ENCODE data around the gene NAT9. TPM values are rescaled to one million over a fixed set of nuclear protein-coding genes. Genes with fewer than 3 reads are reported as not detected.

Gene NAT9
- total RNA-seq, 1 donor from 2014 or later = 37.6 TPM

DNA sequence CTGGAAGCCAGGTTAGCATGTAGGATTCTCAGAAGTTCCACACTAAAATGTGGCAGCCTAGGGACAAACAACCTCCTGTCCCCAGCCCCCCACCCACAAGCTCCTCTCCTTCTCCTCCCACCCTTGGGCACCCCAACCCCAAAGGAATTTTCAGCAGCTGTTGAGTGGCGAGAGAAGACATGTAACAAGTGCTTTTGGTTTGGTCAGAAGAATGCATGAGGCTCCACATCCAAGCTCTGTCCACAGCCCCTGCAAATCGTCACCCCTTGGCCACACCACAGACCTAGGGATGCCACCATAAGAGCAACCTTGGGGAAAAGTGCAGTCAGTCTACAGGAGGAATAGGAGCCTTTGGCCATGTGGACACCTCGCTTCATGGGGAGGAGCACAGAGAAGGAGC is 51.0 kb downstream of the NAT9 start:
- no peak for DNase-seq

GRCh38 chr17:74723891-74724290 is 52.3 kb downstream of the NAT9 start:
- no peak for DNase-seq

DNA sequence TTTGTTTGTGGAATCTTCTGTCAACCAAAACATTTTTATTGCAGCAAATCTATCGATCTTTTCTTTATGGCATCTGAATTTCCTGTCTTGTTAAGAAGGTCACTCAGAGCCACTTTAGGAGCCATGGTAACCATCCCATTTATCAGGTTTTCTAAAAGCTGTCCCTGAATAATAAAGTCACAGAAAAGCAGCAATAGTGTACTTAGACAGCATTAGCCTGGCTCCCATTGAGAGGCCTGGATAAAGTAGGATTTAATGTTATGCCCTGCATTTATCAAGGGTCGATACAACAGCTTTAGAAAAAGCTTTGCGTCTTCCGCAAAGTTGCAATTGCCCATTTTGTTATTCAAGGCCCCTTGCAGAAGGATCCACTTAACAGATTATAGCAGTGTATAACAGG is 53.4 kb downstream of the NAT9 start:
- no peak for DNase-seq

Other genes with a start within 250 kb of the NAT9 start
- not detected in 2 replicates for gene CD300LB, start 244.9 kb downstream of the NAT9 start, total RNA-seq
- gene CD300C, start 230.2 kb downstream of the NAT9 start, total RNA-seq = not detected in 2 replicates
- not detected in 2 replicates for gene CD300H, start 208.8 kb downstream of the NAT9 start, total RNA-seq
- not detected in 2 replicates for gene CD300LD, start 184.1 kb downstream of the NAT9 start, total RNA-seq
- gene CD300E, start 152.6 kb downstream of the NAT9 start, total RNA-seq = not detected in 2 replicates
- not detected in 2 replicates for gene CD300LF, start 63.4 kb downstream of the NAT9 start, total RNA-seq
- 0.17 and 0.37 TPM in 2 replicates for gene RAB37, start 39.1 kb downstream of the NAT9 start, total RNA-seq
- 10.4 and 22.5 TPM in 2 replicates for gene NHERF1, start 27.7 kb downstream of the NAT9 start, total RNA-seq
- 0.14 and 0.17 TPM in 2 replicates for gene GRIN2C, start 83.5 kb upstream of the NAT9 start, total RNA-seq
- gene FDXR, start 96.6 kb upstream of the NAT9 start, total RNA-seq = 36.2 and 59.5 TPM in 2 replicates
- 0.05 TPM in 1 of 2 replicates, not detected in the other for gene FADS6, start 117.3 kb upstream of the NAT9 start, total RNA-seq
- gene USH1G, start 146.9 kb upstream of the NAT9 start, total RNA-seq = not detected in 2 replicates
- not detected in 2 replicates for gene OTOP2, start 147.9 kb upstream of the NAT9 start, total RNA-seq
- gene OTOP3, start 159.6 kb upstream of the NAT9 start, total RNA-seq = not detected in 2 replicates
- gene HID1, start 196.4 kb upstream of the NAT9 start, total RNA-seq = 53.8 and 65.1 TPM in 2 replicates
- 19.1 and 23.5 TPM in 2 replicates for gene CDR2L, start 211.3 kb upstream of the NAT9 start, total RNA-seq
- gene MRPL58, start 236.3 kb upstream of the NAT9 start, total RNA-seq = 24.7 and 35.6 TPM in 2 replicates

Measured in dermis blood vessel endothelial cell (primary cell).